Stomach (tissue), 9 donors: ENCODE data around the gene SYT12. TPM values are rescaled to one million over a fixed set of nuclear protein-coding genes. Genes with fewer than 3 reads are reported as not detected.

ENCODE experiments used
- DNase-seq, 2 donors: peaks; one replicate each; pipeline versions ENCODE4 v3.0.0 to v3.0.0-alpha.2; 2013 to 2019
- H3K27ac ChIP-seq, 5 donors: fragments of 200-600 bp in 4 of 5; sonication (generic) in 4 of 5; one replicate each; pipeline ENCODE4 v1.5.1; 2013 to 2019; ENCODE audit warnings: mild to moderate bottlenecking in 1 of 5, moderate library complexity in 1 of 5
- H3K27me3 ChIP-seq, 3 donors: fragments of 200-600 bp; sonication (generic); one replicate each; pipeline ENCODE4 v1.5.1; 2017 to 2019; ENCODE audit warnings: mixed run types in 1 of 3
- H3K36me3 ChIP-seq, 4 donors: fragments of 200-600 bp; sonication (generic); 1 replicate in 3 of 4; 2 replicates in 1 of 4; pipeline ENCODE4 v1.5.1; 2016 to 2019
- H3K4me1 ChIP-seq, 4 donors: fragments of 200-600 bp; sonication (generic); one replicate each; pipeline ENCODE4 v1.5.1; 2016 to 2019
- H3K4me3 ChIP-seq, 4 donors: fragments of 200-600 bp; sonication (generic) in 3 of 4; one replicate each; pipeline ENCODE4 v1.5.1; 2016 to 2019; ENCODE audit warnings: mild to moderate bottlenecking in 1 of 4
- H3K9me3 ChIP-seq, 4 donors: fragments of 200-600 bp; sonication (generic); one replicate each; pipeline ENCODE4 v1.5.1; 2016 to 2019
- CTCF ChIP-seq, 7 experiments: fragments of 450-650 bp in 4 of 7; fragments of 200-600 bp in 3 of 7; sonication (generic) in 3 of 7; IDR thresholded peaks; one replicate each; pipeline ENCODE4 v1.5.1; 2016 to 2019; ENCODE audit warnings: antibody characterized with exemption in 7 of 7, control low read depth in 2 of 7, mild to moderate bottlenecking in 1 of 7
- EP300 ChIP-seq: sonication (generic); formaldehyde crosslinking; IDR thresholded peaks from one replicate; pipeline ENCODE4 v1.6.1; 2017; ENCODE audit warnings: antibody characterized with exemption
- POLR2A ChIP-seq, 4 donors: fragments of 450-650 bp; IDR thresholded peaks; one replicate each; pipeline ENCODE4 v1.6.1; 2016; ENCODE audit warnings: antibody characterized with exemption in 4 of 4, control low read depth in 2 of 4, mild to moderate bottlenecking in 1 of 4, moderate library complexity in 1 of 4
- POLR2AphosphoS5 ChIP-seq, 3 donors: sonication (generic); formaldehyde crosslinking; IDR thresholded peaks; one replicate each; pipeline ENCODE4 v1.6.1; 2016; ENCODE audit warnings: antibody characterized with exemption in 3 of 3
- WGBS, 5 donors: extraction: QIAGEN DNeasy Blood & Tissue Kit in 3 of 5; methylation state at CpG; one replicate each; pipeline versions ENCODE4 v1.1.5 to v1.1.7; 2013 to 2018; 5-methylcytosine and 5-hydroxymethylcytosine counted together
- intact Hi-C: fragments of 100-400 bp; cut with DNase I; formaldehyde crosslinking; loops from one replicate; pipeline ENCODE4 v1.15.1; 2023; ENCODE audit warnings: low total_unique reads
- polyA plus RNA-seq, 3 donors: library from polyadenylated mRNA; stranded (reverse); fragments of 200-250 nt; gene quantifications; one replicate each; pipeline ENCODE4 v1.2.3, GENCODE V29; 2013
- total RNA-seq, 5 donors: library from RNA; depleted of rRNA; stranded (reverse); fragments of >200 nt; gene quantifications; one replicate each; pipeline versions ENCODE4 v1.1.0 to v1.2.3, GENCODE V29; 2014 to 2016
- donor health status: healthy with polysubstance abuse.
- donor health status: Bipolar disorder and iron deficiency.
- donor health status: healthy.

Gene SYT12
- total and polyA plus RNA-seq, 8 donors: 0.31 to 1.1 (median 0.45) TPM; not detected in 5

GRCh38 chr11:66996609-66997273, 26.2 kb upstream of the SYT12 start:
- no peaks in the 10 kb centered on the region for H3K36me3 ChIP-seq
- H3K4me1 ChIP-seq: no peaks in the 10 kb centered on the region
- no peak for TF ChIP-seq POLR2AphosphoS5 (IDR thresholded peaks at IDR 0.05)
- no peak for TF ChIP-seq POLR2A (IDR thresholded peaks at IDR 0.05)
- TF ChIP-seq CTCF (IDR thresholded peaks at IDR 0.05): no peak
- no peak for TF ChIP-seq EP300
- no peaks in the 10 kb centered on the region for H3K9me3 ChIP-seq
- no peak overlapping the region for H3K4me3 ChIP-seq
- no peak overlapping the region for H3K27ac ChIP-seq
- 57 to 66% (median 63%) methylated on average over 8 of the region's 8 CpGs for WGBS, 5 donors
- no peaks in the 10 kb centered on the region for H3K27me3 ChIP-seq
- DNase-seq: no peak
- intact Hi-C loops: no loop called here

- Histone ChIP-seq H3K4me1 (no peaks in the 10 kb centered on the region), H3K4me3 (no peak overlapping the region), H3K36me3 (no peaks in the 10 kb centered on the region), H3K27ac (no peak overlapping the region), H3K9me3 (no peaks in the 10 kb centered on the region), H3K27me3 (no peaks in the 10 kb centered on the region)
- WGBS, 5 donors: 86 to 92% (median 88%) methylated on average over 7 of the region's 7 CpGs
- intact Hi-C loops: no loop called here
- no peak for DNase-seq
- TF ChIP-seq POLR2A (IDR thresholded peaks at IDR 0.05) (no peak), CTCF (IDR thresholded peaks at IDR 0.05) (no peak), POLR2AphosphoS5 (IDR thresholded peaks at IDR 0.05) (no peak), EP300 (no peak)
Observed at GRCh38 chr11:66999555-66999954, 23.4 kb upstream of the SYT12 start.

GRCh38 chr11:67001332-67001731, 21.6 kb upstream of the SYT12 start:
- Histone ChIP-seq H3K4me3 (no peak overlapping the region), H3K4me1 (no peaks in the 10 kb centered on the region), H3K27me3 (no peaks in the 10 kb centered on the region), H3K36me3 (no peaks in the 10 kb centered on the region), H3K27ac (no peak overlapping the region), H3K9me3 (no peaks in the 10 kb centered on the region)
- intact Hi-C loops: no loop called here
- TF ChIP-seq POLR2AphosphoS5 (IDR thresholded peaks at IDR 0.05) (no peak), EP300 (no peak), CTCF (IDR thresholded peaks at IDR 0.05) (no peak), POLR2A (IDR thresholded peaks at IDR 0.05) (no peak)
- DNase-seq: no peak
- WGBS, 5 donors: 86 to 94% (median 89%) methylated on average over 5 of the region's 5 CpGs

GRCh38 chr11:67002297-67002913, 20.5 kb upstream of the SYT12 start:
- WGBS, 5 donors: 57 to 66% (median 60%) methylated on average over 8 of the region's 8 CpGs
- Histone ChIP-seq H3K27me3 (no peaks in the 10 kb centered on the region), H3K4me1 (no peaks in the 10 kb centered on the region), H3K9me3 (no peaks in the 10 kb centered on the region), H3K4me3 (no peak overlapping the region), H3K27ac (no peak overlapping the region), H3K36me3 (no peaks in the 10 kb centered on the region)
- TF ChIP-seq CTCF (IDR thresholded peaks at IDR 0.05) (no peak), EP300 (no peak), POLR2A (IDR thresholded peaks at IDR 0.05) (no peak)
- no peak for DNase-seq
- intact Hi-C loops: no loop called here
